Thoracic aorta (tissue), 2 donors: ENCODE measurements around the gene ASGR2. TPM values are rescaled to one million over a fixed set of nuclear protein-coding genes. Genes with fewer than 3 reads are reported as not detected.
A peak's percentile ranks its signal among the peaks of the same experiment; 100 is the strongest.

Experiments
- ATAC-seq: fragments of 150-250 bp; one replicate; pipeline ENCODE4 v1.8.0; 2017; ENCODE audit warnings: low read depth; ENCODE audit not compliant: insufficient number of reproducible peaks, low FRiP score
- DNase-seq: peaks from one replicate; pipeline ENCODE4 v3.0.0-alpha.2; 2020; ENCODE audit warnings: low spot score
- H3K27ac ChIP-seq, 2 donors: fragments of 200-600 bp; sonication (generic); 1 replicate in 1 of 2; 2 replicates in 1 of 2; pipeline ENCODE4 v1.5.1; 2016; ENCODE audit warnings: mild to moderate bottlenecking in 2 of 2, moderate library complexity in 2 of 2
- H3K27me3 ChIP-seq: fragments of 200-600 bp; sonication (generic); replicated peaks from 2 replicates; pipeline ENCODE4 v1.6.0; 2016; ENCODE audit warnings: mild to moderate bottlenecking; ENCODE audit not compliant: insufficient read depth
- H3K36me3 ChIP-seq: fragments of 200-600 bp; sonication (generic); one replicate; pipeline ENCODE4 v1.5.1; 2016
- H3K4me1 ChIP-seq, 2 donors: fragments of 200-600 bp; sonication (generic); 1 replicate in 1 of 2; 2 replicates in 1 of 2; pipeline versions ENCODE4 v1.5.1 to v1.6.0; 2016; ENCODE audit warnings: low read depth in 2 of 2, mild to moderate bottlenecking in 1 of 2; ENCODE audit not compliant: control insufficient read depth in 1 of 2
- H3K4me3 ChIP-seq: fragments of 200-600 bp; sonication (generic); 2 replicates; pipeline ENCODE4 v1.5.1; 2016; ENCODE audit warnings: mild to moderate bottlenecking
- H3K9me3 ChIP-seq: fragments of 200-600 bp; sonication (generic); 2 replicates; pipeline ENCODE4 v1.5.1; 2016
- CTCF ChIP-seq: fragments of 200-600 bp; sonication (generic); IDR thresholded peaks from one replicate; pipeline ENCODE4 v1.5.1; 2019; ENCODE audit warnings: antibody characterized with exemption
- total RNA-seq, 2 donors: library from RNA; depleted of rRNA; stranded (reverse); fragments of >200 nt; gene quantifications; one replicate each; pipeline versions ENCODE4 v1.1.0 to v1.2.3, GENCODE V29; 2016

Gene ASGR2
- total RNA-seq, 2 donors from 2014 or later, result 1.4 to 8.1 TPM

GRCh38 chr17:7136266-7136877, 21.8 kb upstream of the ASGR2 start:
- TF ChIP-seq CTCF, result peak; percentile 79
- H3K27ac ChIP-seq, result no peak overlapping the region
- ATAC-seq (no peak), DNase-seq (peak; percentile 32)
- no peaks in the 10 kb centered on the region for H3K36me3 ChIP-seq
- peak overlapping the region; percentile 31 for H3K4me3 ChIP-seq
- no peaks in the 10 kb centered on the region for H3K27me3 ChIP-seq
- H3K9me3 ChIP-seq, result no peaks in the 10 kb centered on the region
- no peaks in the 10 kb centered on the region for H3K4me1 ChIP-seq

GRCh38 chr17:7133916-7134315, 19.3 kb upstream of the ASGR2 start:
- no peak overlapping the region for H3K27ac ChIP-seq
- TF ChIP-seq CTCF, result no peak
- ATAC-seq, result no peak
- no peaks in the 10 kb centered on the region for H3K36me3 ChIP-seq
- DNase-seq, result no peak
- H3K9me3 ChIP-seq, result no peaks in the 10 kb centered on the region
- no peaks in the 10 kb centered on the region for H3K27me3 ChIP-seq
- no peaks in the 10 kb centered on the region for H3K4me1 ChIP-seq
- no peak overlapping the region for H3K4me3 ChIP-seq

- ATAC-seq (no peak), DNase-seq (no peak)
- Histone ChIP-seq H3K27me3 (no peaks in the 10 kb centered on the region), H3K4me1 (no peaks in the 10 kb centered on the region), H3K27ac (no peak overlapping the region), H3K4me3 (no peak overlapping the region), H3K9me3 (no peaks in the 10 kb centered on the region), H3K36me3 (no peaks in the 10 kb centered on the region)
- no peak for TF ChIP-seq CTCF
Measured at GRCh38 chr17:7133424-7133823, 18.8 kb upstream of the ASGR2 start.

- ATAC-seq (no peak), DNase-seq (no peak)
- H3K27me3 ChIP-seq, result no peaks in the 10 kb centered on the region
- no peaks in the 10 kb centered on the region for H3K9me3 ChIP-seq
- H3K4me3 ChIP-seq, result no peak overlapping the region
- no peaks in the 10 kb centered on the region for H3K4me1 ChIP-seq
- no peak for TF ChIP-seq CTCF
- H3K36me3 ChIP-seq, result no peaks in the 10 kb centered on the region
- H3K27ac ChIP-seq, result no peak overlapping the region
Measured at GRCh38 chr17:7132511-7133094, 18.0 kb upstream of the ASGR2 start.

GRCh38 chr17:7131423-7131791, 16.8 kb upstream of the ASGR2 start:
- no peaks in the 10 kb centered on the region for H3K27me3 ChIP-seq
- no peaks in the 10 kb centered on the region for H3K4me1 ChIP-seq
- no peak for TF ChIP-seq CTCF
- H3K36me3 ChIP-seq, result no peaks in the 10 kb centered on the region
- H3K4me3 ChIP-seq, result peak overlapping the region; percentile 36
- DNase-seq (no peak), ATAC-seq (no peak)
- peak overlapping the region in 1 of 2 donors; percentile 37 for H3K27ac ChIP-seq
- no peaks in the 10 kb centered on the region for H3K9me3 ChIP-seq
